HepG2 (cell line): ENCODE measurements around the gene AQP11. TPM values are rescaled to one million over a fixed set of nuclear protein-coding genes. Genes with fewer than 3 reads are reported as not detected.
A peak's percentile ranks its signal among the peaks of the same experiment; 100 is the strongest.

Experiments
- AHR ChIP-seq: IDR thresholded peaks from 2 replicates; pipeline ENCODE4 v1.6.1; 2018; ENCODE audit warnings: missing genetic modification reagents, missing compliant biosample characterization
- CC2D1A ChIP-seq: sonication (generic); formaldehyde crosslinking; IDR thresholded peaks from 2 replicates; pipeline ENCODE4 v1.8.1; 2023; ENCODE audit warnings: mild to moderate bottlenecking, missing genetic modification reagents
- CEBPB ChIP-seq: IDR thresholded peaks from 2 replicates; pipeline ENCODE4 v1.6.1; 2011; ENCODE audit warnings: low read depth, low read length, improper control_type of control experiment, borderline replicate concordance
- DPF2 ChIP-seq: sonication (generic); formaldehyde crosslinking; IDR thresholded peaks from 2 replicates; pipeline ENCODE4 v1.4.0; 2020; ENCODE audit warnings: mild to moderate bottlenecking, low read depth, missing genetic modification reagents, borderline replicate concordance
- JARID2 ChIP-seq: sonication (generic); formaldehyde crosslinking; IDR thresholded peaks from 2 replicates; pipeline ENCODE4 v1.8.1; 2023; ENCODE audit warnings: missing genetic modification reagents, inconsistent platforms; ENCODE audit not compliant: insufficient replicate concordance
- MTF2 ChIP-seq: sonication (generic); formaldehyde crosslinking; IDR thresholded peaks from 2 replicates; pipeline ENCODE4 v1.5.0; 2020; ENCODE audit warnings: missing genetic modification reagents, borderline replicate concordance
- POLR2AphosphoS2 ChIP-seq: IDR thresholded peaks from 2 replicates; pipeline ENCODE4 v1.6.1; 2011; ENCODE audit warnings: low read depth, low read length, improper control_type of control experiment
- PTBP1 ChIP-seq: fragments of 200-400 bp; formaldehyde crosslinking; IDR thresholded peaks from 2 replicates; pipeline ENCODE4 v1.6.1; 2018; ENCODE audit warnings: low read length, low read depth; ENCODE audit not compliant: poor library complexity, severe bottlenecking
- RFX5 ChIP-seq: IDR thresholded peaks from 2 replicates; pipeline ENCODE4 v1.6.1; 2011; ENCODE audit warnings: low read depth, low read length, improper control_type of control experiment
- YEATS2 ChIP-seq: sonication (generic); formaldehyde crosslinking; IDR thresholded peaks from 2 replicates; pipeline ENCODE4 v1.4.0; 2020; ENCODE audit warnings: missing genetic modification reagents, borderline replicate concordance
- ZNF136 ChIP-seq: sonication (generic); formaldehyde crosslinking; IDR thresholded peaks from 2 replicates; pipeline ENCODE4 v1.8.1; 2022; ENCODE audit warnings: low read depth, mild to moderate bottlenecking, moderate library complexity, missing genetic modification reagents
- ZNF296 ChIP-seq: sonication (generic); formaldehyde crosslinking; conservative IDR thresholded peaks from 2 replicates; pipeline ENCODE4 v1.5.0; 2020; ENCODE audit warnings: mild to moderate bottlenecking, missing genetic modification reagents
- ZNF383 ChIP-seq: sonication (generic); formaldehyde crosslinking; IDR thresholded peaks from 2 replicates; pipeline ENCODE4 v1.4.0; 2020; ENCODE audit warnings: missing genetic modification reagents, mild to moderate bottlenecking, borderline replicate concordance
- ZNF501 ChIP-seq: sonication (generic); formaldehyde crosslinking; IDR thresholded peaks from 2 replicates; pipeline ENCODE4 v1.5.1; 2020; ENCODE audit warnings: mild to moderate bottlenecking, moderate library complexity, missing genetic modification reagents
- ZNF7 ChIP-seq: IDR thresholded peaks from 2 replicates; pipeline ENCODE4 v1.6.1; 2016; ENCODE audit warnings: missing biosample characterization, missing genetic modification reagents
- ZNF775 ChIP-seq: sonication (generic); formaldehyde crosslinking; IDR thresholded peaks from 2 replicates; pipeline ENCODE4 v1.4.0; 2020; ENCODE audit warnings: missing genetic modification reagents, mild to moderate bottlenecking, moderate library complexity, borderline replicate concordance
- ZSCAN12 ChIP-seq: sonication (generic); formaldehyde crosslinking; IDR thresholded peaks from 2 replicates; pipeline ENCODE4 v1.9.0; 2021; ENCODE audit warnings: mild to moderate bottlenecking, missing genetic modification reagents
- polyA plus RNA-seq, 8 experiments: library from polyadenylated mRNA; depleted of rRNA in 3 of 8; stranded (reverse) in 7 of 8; unstranded in 1 of 8; fragments of >200 nt; fragmentation: Illumina TruSeq in 4 of 8; extraction: Trizol in 4 of 8; gene quantifications; 2 replicates each; pipeline versions ENCODE4 v1.2.1 to v1.2.3, GENCODE V29; 2011 to 2016; ENCODE audit warnings: low read depth in 4 of 8, missing spikeins in 1 of 8, mixed read lengths in 1 of 8; ENCODE audit not compliant: insufficient read depth in 1 of 8
- total RNA-seq, 5 experiments: library from RNA; depleted of rRNA; stranded (reverse); fragments of >200 nt; fragmentation: Illumina TruSeq; extraction: Trizol; gene quantifications; 2 replicates each; pipeline ENCODE4 v1.2.3, GENCODE V29; 2016; ENCODE audit warnings: low read depth in 1 of 5
- TF ChIP-seq, protein P1 (sequence below): sonication (generic); formaldehyde crosslinking; IDR thresholded peaks from 2 replicates; pipeline ENCODE4 v1.4.0; 2020; ENCODE audit warnings: low read depth, mild to moderate bottlenecking, missing genetic modification reagents
- TF ChIP-seq, protein P2 (sequence below): IDR thresholded peaks from 2 replicates; pipeline ENCODE4 v1.6.1; 2016; ENCODE audit warnings: low read depth
- TF ChIP-seq, protein P3 (sequence below): sonication (generic); formaldehyde crosslinking; IDR thresholded peaks from 2 replicates; pipeline ENCODE4 v1.5.0; 2020; ENCODE audit warnings: missing genetic modification reagents, mild to moderate bottlenecking, borderline replicate concordance
- TF ChIP-seq, protein P4 (sequence below): IDR thresholded peaks from 2 replicates; pipeline ENCODE4 v1.6.1; 2016; ENCODE audit warnings: missing biosample characterization, missing genetic modification reagents, low read depth
- TF ChIP-seq, protein P5 (sequence below): IDR thresholded peaks from 2 replicates; pipeline ENCODE4 v1.6.1; 2016; ENCODE audit warnings: missing genetic modification reagents, missing compliant biosample characterization
- TF ChIP-seq, protein P6 (sequence below): sonication (generic); formaldehyde crosslinking; IDR thresholded peaks from 2 replicates; pipeline ENCODE4 v1.8.1; 2023; ENCODE audit warnings: mild to moderate bottlenecking, missing genetic modification reagents, borderline replicate concordance
- TF ChIP-seq, protein P7 (sequence below): sonication (generic); formaldehyde crosslinking; IDR thresholded peaks from 2 replicates; pipeline ENCODE4 v1.8.0; 2022; ENCODE audit warnings: mild to moderate bottlenecking, missing genetic modification reagents, moderate library complexity

Gene AQP11
- total and polyA plus RNA-seq, 2 of the 13 experiments (the other 11 are each of a cell fraction or from before 2014, with no cell fraction given), result 10.4 to 15.3 TPM

- TF ChIP-seq POLR2AphosphoS2 (no peak), ZNF775 (CRISPR knock-in tag) (no peak), ZNF296 (CRISPR knock-in tag) (no peak; the same call in 1 of the 2 replicates), ZNF383 (CRISPR knock-in tag) (peak; percentile 70), CC2D1A (CRISPR knock-in tag) (no peak), ZSCAN12 (no peak), DPF2 (CRISPR knock-in tag) (no peak), ZNF501 (CRISPR knock-in tag) (peak; percentile 71; the same call in 1 of the 2 replicates), ZNF7 (CRISPR knock-in tag) (no peak), RFX5 (no peak), MTF2 (CRISPR knock-in tag) (no peak), AHR (CRISPR knock-in tag) (no peak), PTBP1 (no peak), ZNF136 (CRISPR knock-in tag) (no peak), JARID2 (CRISPR knock-in tag) (no peak), YEATS2 (CRISPR knock-in tag) (no peak), CEBPB (no peak)
- TF ChIP-seq, protein P1, sequence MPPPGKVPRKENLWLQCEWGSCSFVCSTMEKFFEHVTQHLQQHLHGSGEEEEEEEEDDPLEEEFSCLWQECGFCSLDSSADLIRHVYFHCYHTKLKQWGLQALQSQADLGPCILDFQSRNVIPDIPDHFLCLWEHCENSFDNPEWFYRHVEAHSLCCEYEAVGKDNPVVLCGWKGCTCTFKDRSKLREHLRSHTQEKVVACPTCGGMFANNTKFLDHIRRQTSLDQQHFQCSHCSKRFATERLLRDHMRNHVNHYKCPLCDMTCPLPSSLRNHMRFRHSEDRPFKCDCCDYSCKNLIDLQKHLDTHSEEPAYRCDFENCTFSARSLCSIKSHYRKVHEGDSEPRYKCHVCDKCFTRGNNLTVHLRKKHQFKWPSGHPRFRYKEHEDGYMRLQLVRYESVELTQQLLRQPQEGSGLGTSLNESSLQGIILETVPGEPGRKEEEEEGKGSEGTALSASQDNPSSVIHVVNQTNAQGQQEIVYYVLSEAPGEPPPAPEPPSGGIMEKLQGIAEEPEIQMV, result 0 out of 2 replicates have a peak, but pooled peaks have one; percentile 35
- TF ChIP-seq, protein P2, sequence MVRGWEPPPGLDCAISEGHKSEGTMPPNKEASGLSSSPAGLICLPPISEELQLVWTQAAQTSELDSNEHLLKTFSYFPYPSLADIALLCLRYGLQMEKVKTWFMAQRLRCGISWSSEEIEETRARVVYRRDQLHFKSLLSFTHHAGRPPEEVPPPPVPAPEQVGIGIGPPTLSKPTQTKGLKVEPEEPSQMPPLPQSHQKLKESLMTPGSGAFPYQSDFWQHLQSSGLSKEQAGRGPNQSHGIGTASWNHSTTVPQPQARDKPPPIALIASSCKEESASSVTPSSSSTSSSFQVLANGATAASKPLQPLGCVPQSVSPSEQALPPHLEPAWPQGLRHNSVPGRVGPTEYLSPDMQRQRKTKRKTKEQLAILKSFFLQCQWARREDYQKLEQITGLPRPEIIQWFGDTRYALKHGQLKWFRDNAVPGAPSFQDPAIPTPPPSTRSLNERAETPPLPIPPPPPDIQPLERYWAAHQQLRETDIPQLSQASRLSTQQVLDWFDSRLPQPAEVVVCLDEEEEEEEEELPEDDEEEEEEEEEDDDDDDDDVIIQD (CRISPR knock-in tag), result no peak
- TF ChIP-seq, protein P3, sequence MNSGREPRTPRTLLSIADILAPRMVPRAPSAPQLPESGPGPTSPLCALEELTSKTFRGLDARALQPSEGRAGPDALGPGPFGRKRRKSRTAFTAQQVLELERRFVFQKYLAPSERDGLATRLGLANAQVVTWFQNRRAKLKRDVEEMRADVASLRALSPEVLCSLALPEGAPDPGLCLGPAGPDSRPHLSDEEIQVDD, result peak; percentile 80; the same call in 1 of the 2 replicates
- TF ChIP-seq, protein P4, sequence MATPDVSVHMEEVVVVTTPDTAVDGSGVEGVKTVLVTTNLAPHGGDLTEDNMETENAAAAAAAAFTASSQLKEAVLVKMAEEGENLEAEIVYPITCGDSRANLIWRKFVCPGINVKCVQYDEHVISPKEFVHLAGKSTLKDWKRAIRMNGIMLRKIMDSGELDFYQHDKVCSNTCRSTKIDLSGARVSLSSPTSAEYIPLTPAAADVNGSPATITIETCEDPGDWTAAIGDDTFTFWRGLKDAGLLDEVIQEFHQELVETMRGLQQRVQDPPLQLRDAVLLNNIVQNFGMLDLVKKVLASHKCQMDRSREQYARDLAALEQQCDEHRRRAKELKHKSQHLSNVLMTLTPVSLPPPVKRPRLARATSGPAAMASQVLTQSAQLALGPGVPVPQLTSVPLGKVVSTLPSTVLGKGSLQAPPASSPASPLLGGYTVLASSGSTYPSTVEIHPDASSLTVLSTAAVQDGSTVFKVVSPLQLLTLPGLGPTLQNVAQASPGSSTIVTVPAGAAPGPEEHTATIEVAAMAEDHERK (CRISPR knock-in tag), result 0 out of 2 replicates have a peak, but pooled peaks have one; percentile 18
- TF ChIP-seq, protein P5, sequence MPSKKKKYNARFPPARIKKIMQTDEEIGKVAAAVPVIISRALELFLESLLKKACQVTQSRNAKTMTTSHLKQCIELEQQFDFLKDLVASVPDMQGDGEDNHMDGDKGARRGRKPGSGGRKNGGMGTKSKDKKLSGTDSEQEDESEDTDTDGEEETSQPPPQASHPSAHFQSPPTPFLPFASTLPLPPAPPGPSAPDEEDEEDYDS (CRISPR knock-in tag), result peak; percentile 83
- TF ChIP-seq, protein P6, sequence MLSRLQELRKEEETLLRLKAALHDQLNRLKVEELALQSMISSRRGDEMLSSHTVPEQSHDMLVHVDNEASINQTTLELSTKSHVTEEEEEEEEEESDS, result no peak; the same call in 1 of the 2 replicates
- TF ChIP-seq, protein P7, sequence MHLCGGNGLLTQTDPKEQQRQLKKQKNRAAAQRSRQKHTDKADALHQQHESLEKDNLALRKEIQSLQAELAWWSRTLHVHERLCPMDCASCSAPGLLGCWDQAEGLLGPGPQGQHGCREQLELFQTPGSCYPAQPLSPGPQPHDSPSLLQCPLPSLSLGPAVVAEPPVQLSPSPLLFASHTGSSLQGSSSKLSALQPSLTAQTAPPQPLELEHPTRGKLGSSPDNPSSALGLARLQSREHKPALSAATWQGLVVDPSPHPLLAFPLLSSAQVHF (CRISPR knock-in tag), result no peak
These were observed at the start of gene AQP11 (continued) for GRCh38 chr11:77589521-77590193.
